IPS-18a (cell line): Measurements from ENCODE around the gene CRYBA1.

Experiments
- H3K27ac ChIP-seq: one replicate; pipeline ENCODE4 v1.5.1; 2013; ENCODE audit warnings: low read length
- H3K27me3 ChIP-seq: one replicate; pipeline ENCODE4 v1.6.1; 2013; ENCODE audit warnings: mild to moderate bottlenecking, low read length; ENCODE audit not compliant: control insufficient read depth, insufficient read depth
- H3K36me3 ChIP-seq: one replicate; pipeline ENCODE4 v1.6.1; 2013; ENCODE audit warnings: low read depth, low read length; ENCODE audit not compliant: control insufficient read depth
- H3K4me1 ChIP-seq: one replicate; pipeline ENCODE4 v1.6.1; 2013; ENCODE audit warnings: low read depth, low read length; ENCODE audit not compliant: control insufficient read depth
- H3K4me3 ChIP-seq: one replicate; pipeline ENCODE4 v1.5.1; 2013; ENCODE audit warnings: low read length
- H3K9ac ChIP-seq: one replicate; pipeline ENCODE4 v1.6.1; 2013; ENCODE audit warnings: mild to moderate bottlenecking, low read length, moderate library complexity
- H3K9me3 ChIP-seq: one replicate; pipeline ENCODE4 v1.6.1; 2013; ENCODE audit warnings: low read depth, low read length; ENCODE audit not compliant: control insufficient read depth

Gene CRYBA1

GRCh38 chr17:29291163-29291752, 44.6 kb downstream of the CRYBA1 start:
- H3K9me3 ChIP-seq, result no peaks in the 10 kb centered on the region
- peak overlapping the region; percentile 90 for H3K9ac ChIP-seq
- no peaks in the 10 kb centered on the region for H3K27me3 ChIP-seq
- H3K27ac ChIP-seq, result no peak overlapping the region
- H3K36me3 ChIP-seq, result peaks cover 45% of the 10 kb centered on the region
- peak overlapping the region; percentile 90 for H3K4me3 ChIP-seq
- peaks cover 14% of the 10 kb centered on the region for H3K4me1 ChIP-seq

GRCh38 chr17:29292071-29292991, 45.7 kb downstream of the CRYBA1 start:
- no peaks in the 10 kb centered on the region for H3K9me3 ChIP-seq
- H3K4me1 ChIP-seq, result peaks cover 14% of the 10 kb centered on the region
- H3K27me3 ChIP-seq, result no peaks in the 10 kb centered on the region
- H3K4me3 ChIP-seq, result peak overlapping the region; percentile 94
- H3K36me3 ChIP-seq, result peaks cover 34% of the 10 kb centered on the region
- H3K9ac ChIP-seq, result peak overlapping the region; percentile 95
- H3K27ac ChIP-seq, result peak overlapping the region; percentile 55

- peak overlapping the region; percentile 95 for H3K27ac ChIP-seq
- H3K4me1 ChIP-seq, result peaks cover 14% of the 10 kb centered on the region
- H3K4me3 ChIP-seq, result peak overlapping the region; percentile 94
- H3K27me3 ChIP-seq, result no peaks in the 10 kb centered on the region
- H3K9me3 ChIP-seq, result no peaks in the 10 kb centered on the region
- H3K9ac ChIP-seq, result peak overlapping the region; percentile 95
- H3K36me3 ChIP-seq, result peaks cover 27% of the 10 kb centered on the region
Observed at GRCh38 chr17:29292992-29293889, 46.6 kb downstream of the CRYBA1 start.

GRCh38 chr17:29293890-29294579, 47.4 kb downstream of the CRYBA1 start, which contains the start of gene NUFIP2:
NUFIP2 (minus strand) TSS chr17:29294148; CDS start chr17:29294059, 89 bp downstream.
- Histone ChIP-seq H3K36me3 (peaks cover 19% of the 10 kb centered on the region), H3K4me1 (peaks cover 14% of the 10 kb centered on the region), H3K4me3 (peak within 1 kb of the TSS; percentile 94), H3K27me3 (no peaks in the 10 kb centered on the region), H3K9ac (peak within 1 kb of the TSS; percentile 95), H3K9me3 (no peaks in the 10 kb centered on the region), H3K27ac (peak within 1 kb of the TSS; percentile 95)

- Histone ChIP-seq H3K27me3 (no peaks in the 10 kb centered on the region), H3K4me3 (peak overlapping the region; percentile 94), H3K4me1 (peaks cover 12% of the 10 kb centered on the region), H3K9ac (peak overlapping the region; percentile 95), H3K9me3 (no peaks in the 10 kb centered on the region), H3K27ac (peak overlapping the region; percentile 70), H3K36me3 (peaks cover 16% of the 10 kb centered on the region)
Observed at GRCh38 chr17:29294580-29294900, 47.9 kb downstream of the CRYBA1 start.

- Histone ChIP-seq H3K4me3 (no peak overlapping the region), H3K9ac (no peak overlapping the region), H3K27ac (no peak overlapping the region), H3K9me3 (no peaks in the 10 kb centered on the region), H3K36me3 (peaks cover 7% of the 10 kb centered on the region), H3K27me3 (no peaks in the 10 kb centered on the region), H3K4me1 (peaks cover 10% of the 10 kb centered on the region)
Observed at GRCh38 chr17:29295420-29295819, 48.8 kb downstream of the CRYBA1 start.

- Histone ChIP-seq H3K9ac (no peak overlapping the region), H3K27me3 (no peaks in the 10 kb centered on the region), H3K27ac (no peak overlapping the region), H3K4me3 (no peak overlapping the region), H3K9me3 (no peaks in the 10 kb centered on the region), H3K36me3 (no peaks in the 10 kb centered on the region), H3K4me1 (no peaks in the 10 kb centered on the region)
Observed at GRCh38 chr17:29299031-29299430, 52.4 kb downstream of the CRYBA1 start.

GRCh38 chr17:29303386-29303785, 56.7 kb downstream of the CRYBA1 start:
- no peaks in the 10 kb centered on the region for H3K36me3 ChIP-seq
- no peak overlapping the region for H3K4me3 ChIP-seq
- H3K9me3 ChIP-seq, result no peaks in the 10 kb centered on the region
- H3K27ac ChIP-seq, result no peak overlapping the region
- H3K9ac ChIP-seq, result no peak overlapping the region
- no peaks in the 10 kb centered on the region for H3K4me1 ChIP-seq
- H3K27me3 ChIP-seq, result no peaks in the 10 kb centered on the region
